HT1080 (cell line): Measurements from ENCODE around the gene IMMP1L. TPM values are rescaled to one million over a fixed set of nuclear protein-coding genes. Genes with fewer than 3 reads are reported as not detected.
A peak's percentile ranks its signal among the peaks of the same experiment; 100 is the strongest.

Experiments used
- DNase-seq: peaks from one replicate; pipeline ENCODE4 v3.0.0-alpha.2; 2015; ENCODE audit warnings: low read depth
- total RNA-seq: library from RNA; depleted of rRNA; stranded (reverse); fragments of >200 nt; shearing (Covaris generic); gene quantifications from 2 replicates; pipeline ENCODE4 v1.2.3, GENCODE V29; 2014; rRNA removed

Gene IMMP1L
- total RNA-seq, 1 experiment from 2014 or later = 17.5 TPM

- DNase-seq = peak; percentile 8
Measured at GRCh38 chr11:31397239-31397834, 112.1 kb downstream of the IMMP1L start.

GRCh38 chr11:31387379-31387778 is 122.0 kb downstream of the IMMP1L start:
- no peak for DNase-seq

- no peak for DNase-seq
Measured at GRCh38 chr11:31383116-31383515, 126.3 kb downstream of the IMMP1L start.

Other genes with a start within 250 kb of the IMMP1L start
- not detected in 2 replicates for gene DCDC1, start 139.9 kb downstream of the IMMP1L start, total RNA-seq
- gene DNAJC24, start 139.8 kb downstream of the IMMP1L start, total RNA-seq = 9.4 and 12.0 TPM in 2 replicates
- 16.8 and 19.7 TPM in 2 replicates for gene ELP4, start 145 bp upstream of the IMMP1L start, total RNA-seq